Epithelial cell of prostate (primary cell): Measurements from ENCODE around the gene CYP4A11.
"Not testable (repeated sequence)": the region's sequence is repeated elsewhere in the genome, so short reads cannot be mapped to it uniquely, and the experiment has no call there.

Experiments
- DNase-seq: peaks from one replicate; pipeline ENCODE4 v3.0.0-alpha.2; 2011; ENCODE audit warnings: low read depth, low spot score
- H3K27ac ChIP-seq: fragments of 450-650 bp; 2 replicates; pipeline ENCODE4 v1.5.1; 2017; ENCODE audit warnings: mild to moderate bottlenecking

CYP4A11 gene, protein sequence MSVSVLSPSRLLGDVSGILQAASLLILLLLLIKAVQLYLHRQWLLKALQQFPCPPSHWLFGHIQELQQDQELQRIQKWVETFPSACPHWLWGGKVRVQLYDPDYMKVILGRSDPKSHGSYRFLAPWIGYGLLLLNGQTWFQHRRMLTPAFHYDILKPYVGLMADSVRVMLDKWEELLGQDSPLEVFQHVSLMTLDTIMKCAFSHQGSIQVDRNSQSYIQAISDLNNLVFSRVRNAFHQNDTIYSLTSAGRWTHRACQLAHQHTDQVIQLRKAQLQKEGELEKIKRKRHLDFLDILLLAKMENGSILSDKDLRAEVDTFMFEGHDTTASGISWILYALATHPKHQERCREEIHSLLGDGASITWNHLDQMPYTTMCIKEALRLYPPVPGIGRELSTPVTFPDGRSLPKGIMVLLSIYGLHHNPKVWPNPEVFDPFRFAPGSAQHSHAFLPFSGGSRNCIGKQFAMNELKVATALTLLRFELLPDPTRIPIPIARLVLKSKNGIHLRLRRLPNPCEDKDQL

DNA sequence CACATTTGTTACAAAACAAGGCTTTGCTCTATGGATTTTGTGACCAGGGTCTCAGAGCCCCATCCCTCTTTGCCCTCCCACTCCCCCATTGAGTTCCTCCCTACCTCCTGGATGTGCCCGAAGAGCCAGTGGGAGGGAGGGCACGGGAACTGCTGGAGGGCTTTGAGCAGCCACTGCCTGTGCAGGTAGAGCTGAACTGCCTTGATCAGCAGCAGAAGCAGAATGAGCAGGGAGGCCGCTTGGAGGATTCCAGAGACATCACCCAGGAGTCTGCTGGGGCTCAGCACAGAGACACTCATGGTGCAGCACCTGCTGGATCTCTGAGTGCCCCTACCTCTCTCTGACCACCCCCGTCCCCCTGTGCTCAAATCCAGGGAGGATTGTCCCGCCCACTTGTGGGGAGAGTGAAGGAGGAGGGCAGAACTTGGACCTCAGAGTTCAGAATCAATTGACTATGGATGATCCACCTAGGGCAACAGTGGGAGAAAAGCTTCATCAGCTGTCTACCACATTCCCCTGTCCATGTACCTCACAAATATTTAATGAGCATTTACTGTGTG is at the start of gene CYP4A11:
CYP4A11 (minus strand) TSS at position 342 of the 560 bp plus-strand sequence; CDS start at position 299, 43 bp downstream.
- DNase-seq = no peak
- H3K27ac ChIP-seq = no peak within 1 kb of the TSS

DNA sequence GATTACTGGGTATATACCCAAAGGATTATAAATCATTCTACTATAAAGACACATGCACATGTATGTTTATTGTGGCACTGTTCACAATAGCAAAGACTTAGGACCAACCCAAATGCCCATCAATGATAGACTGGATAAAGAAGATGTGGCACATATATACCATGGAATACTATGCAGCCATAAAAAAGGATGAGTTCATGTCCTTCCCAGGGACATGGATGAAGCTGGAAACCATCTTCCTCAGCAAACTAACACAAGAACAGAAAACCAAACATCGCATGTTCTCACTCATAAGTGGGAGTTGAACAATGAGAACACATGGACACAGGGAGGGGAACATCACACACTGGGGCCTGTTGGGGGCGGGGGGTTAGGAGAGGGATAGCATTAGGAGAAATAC is 49.3 kb upstream of the CYP4A11 start:
- not testable (repeated sequence) for DNase-seq

DNA sequence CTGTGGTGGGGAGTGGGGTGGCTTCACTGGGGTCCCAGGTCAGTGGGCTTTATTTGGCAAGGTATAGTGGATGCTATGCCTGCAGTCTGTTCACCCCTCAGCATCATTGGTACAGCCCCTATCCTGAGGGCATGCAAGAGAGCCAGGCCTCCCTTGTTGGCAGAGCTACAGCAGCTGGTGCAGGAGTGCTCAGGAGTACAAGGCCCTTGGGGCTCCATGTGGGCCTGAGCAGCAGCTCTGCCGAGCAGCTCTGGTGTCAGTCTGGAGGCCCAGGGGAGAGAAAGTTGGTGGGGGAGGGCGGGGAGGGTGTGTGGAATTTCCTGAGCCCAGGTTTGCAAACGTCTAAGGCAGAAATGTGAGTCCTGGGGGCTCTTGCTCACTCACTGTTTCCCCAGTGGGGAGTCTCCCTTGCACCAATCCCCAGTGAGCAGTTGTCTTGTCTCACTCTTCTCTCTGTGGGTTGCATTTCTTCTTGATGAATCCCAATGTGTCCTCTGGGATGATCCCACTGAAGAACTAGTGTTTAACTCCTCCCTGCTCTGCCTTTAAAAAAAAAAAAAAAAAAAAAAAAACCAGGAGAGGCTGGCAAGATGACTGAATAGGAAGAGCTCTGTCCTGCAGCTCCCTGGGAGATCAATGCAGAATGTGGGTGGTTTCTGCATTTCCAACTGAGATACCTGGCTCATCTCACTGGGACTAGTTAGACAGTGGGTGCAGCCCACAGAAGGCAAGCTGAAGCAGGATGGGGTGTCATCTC is 42.7 kb upstream of the CYP4A11 start:
- no peak overlapping the region for H3K27ac ChIP-seq
- DNase-seq = no peak

More for the DNA sequence above, 49.3 kb upstream of the CYP4A11 start:
- H3K27ac ChIP-seq = not testable (repeated sequence)

DNA sequence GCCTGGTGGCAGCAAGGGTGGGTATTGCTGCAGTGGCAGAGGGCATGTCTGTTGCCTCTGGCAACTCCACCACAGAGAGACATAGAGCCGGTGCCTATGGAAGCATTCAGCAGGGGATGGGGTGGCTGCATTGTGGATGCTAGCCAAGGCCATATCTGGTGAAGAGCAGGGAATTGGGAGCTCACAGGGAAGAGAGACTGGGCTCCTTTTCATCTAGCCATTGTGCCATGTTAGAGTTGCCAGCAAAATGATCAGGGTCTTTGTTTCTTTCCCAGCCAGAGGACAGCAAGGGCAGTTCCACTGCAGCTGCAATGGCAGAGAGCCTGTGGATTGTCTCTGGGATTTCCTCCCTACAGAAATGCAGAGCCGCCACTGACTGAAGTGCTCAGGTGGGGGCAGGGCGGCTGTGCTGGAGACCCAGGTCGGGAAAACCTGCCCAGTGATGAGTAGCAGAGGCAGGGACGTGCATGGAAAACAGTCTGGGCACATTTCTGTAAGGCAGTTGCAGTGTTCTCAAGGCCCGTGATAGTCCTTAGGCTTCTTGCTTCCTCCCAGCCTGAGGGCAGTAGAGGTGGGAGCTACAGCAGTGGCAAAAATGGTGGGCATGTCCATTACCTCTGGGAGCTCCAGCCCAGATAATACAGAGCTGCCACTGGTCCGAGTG is 42.0 kb upstream of the CYP4A11 start:
- H3K27ac ChIP-seq = no peak overlapping the region
- no peak for DNase-seq

DNA sequence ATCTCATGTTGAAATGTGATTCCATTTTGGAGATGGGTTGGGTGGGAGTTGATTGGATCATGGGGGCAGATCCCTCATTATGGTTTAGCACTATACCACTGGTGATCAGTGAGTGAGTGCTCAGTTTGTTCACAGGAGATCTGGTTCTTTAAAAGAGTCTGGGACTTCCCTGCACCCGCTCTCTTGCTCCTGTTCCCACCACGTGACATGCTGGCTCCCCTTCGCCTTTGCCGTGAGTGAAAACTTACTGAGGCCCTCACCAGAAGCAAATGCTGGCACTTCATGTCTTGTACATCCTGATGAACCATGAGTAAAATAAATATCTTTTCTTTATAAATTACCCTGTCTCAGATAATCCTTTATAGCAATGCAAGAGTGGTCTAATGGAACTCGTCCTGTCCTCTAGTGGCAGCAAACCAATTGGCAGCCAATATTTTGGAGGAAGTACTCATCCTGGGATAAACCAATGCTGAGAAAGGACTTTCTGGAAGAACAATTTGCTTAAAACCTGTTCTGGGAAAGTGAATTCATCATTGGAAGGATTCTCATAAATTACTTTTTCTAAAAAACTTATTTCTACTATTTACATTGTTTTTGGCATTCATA is 27.8 kb upstream of the CYP4A11 start:
- no peak for DNase-seq
- no peak overlapping the region for H3K27ac ChIP-seq

DNA sequence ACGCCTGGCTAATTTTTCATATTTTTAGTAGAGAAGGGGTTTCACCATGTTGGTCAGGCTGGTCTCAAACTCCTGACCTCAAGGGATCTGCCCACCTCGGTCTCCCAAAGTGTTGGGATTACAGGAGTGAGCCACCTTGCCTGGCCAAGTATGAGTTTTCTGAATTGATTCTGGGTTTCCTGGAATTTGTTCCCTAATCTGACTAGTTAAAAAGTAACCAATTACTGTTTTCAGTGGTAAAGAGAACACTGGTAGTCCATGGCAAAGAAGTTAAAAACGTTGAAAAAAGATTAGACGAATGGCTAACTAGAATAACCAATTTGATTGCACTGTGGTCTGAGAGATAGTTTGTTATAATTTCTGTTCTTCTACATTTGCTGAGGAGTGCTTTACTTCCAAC is 21.0 kb upstream of the CYP4A11 start:
- DNase-seq, H3K27ac ChIP-seq: not testable (repeated sequence)

DNA sequence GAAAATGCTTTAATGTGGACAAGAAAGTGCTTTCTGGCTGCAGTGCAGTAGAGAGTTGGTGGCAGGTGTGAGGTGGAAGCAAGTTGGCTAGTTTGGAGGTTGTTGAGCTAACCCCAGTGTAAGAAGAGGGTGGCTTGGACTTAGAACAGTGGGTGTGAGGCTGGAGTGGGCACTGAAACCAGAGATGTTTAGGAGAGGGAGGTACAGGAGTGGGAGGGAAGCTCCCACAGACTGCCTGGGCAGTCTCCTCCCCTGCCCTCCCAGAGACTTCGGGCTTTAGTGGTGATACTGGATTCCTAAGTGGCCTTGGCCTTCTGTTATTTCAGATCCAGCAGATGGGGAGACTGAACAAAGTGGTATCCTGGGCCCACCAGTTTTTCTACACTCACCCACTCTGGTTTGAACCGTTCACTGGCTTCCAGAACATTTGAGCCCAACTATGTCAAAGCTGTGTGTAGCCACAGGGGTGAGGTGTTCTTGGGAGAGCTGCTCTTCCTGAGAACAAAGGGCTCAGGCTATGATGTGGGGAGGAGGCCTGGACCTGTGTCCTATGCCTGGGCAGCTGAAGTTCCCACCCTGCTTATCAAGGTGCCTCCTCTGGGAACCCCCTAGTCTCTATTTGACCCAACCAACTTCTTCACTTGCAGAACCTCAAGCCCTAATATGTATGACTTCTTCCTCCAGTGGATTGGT is 19.9 kb upstream of the CYP4A11 start:
- H3K27ac ChIP-seq = no peak overlapping the region
- DNase-seq = no peak

DNA sequence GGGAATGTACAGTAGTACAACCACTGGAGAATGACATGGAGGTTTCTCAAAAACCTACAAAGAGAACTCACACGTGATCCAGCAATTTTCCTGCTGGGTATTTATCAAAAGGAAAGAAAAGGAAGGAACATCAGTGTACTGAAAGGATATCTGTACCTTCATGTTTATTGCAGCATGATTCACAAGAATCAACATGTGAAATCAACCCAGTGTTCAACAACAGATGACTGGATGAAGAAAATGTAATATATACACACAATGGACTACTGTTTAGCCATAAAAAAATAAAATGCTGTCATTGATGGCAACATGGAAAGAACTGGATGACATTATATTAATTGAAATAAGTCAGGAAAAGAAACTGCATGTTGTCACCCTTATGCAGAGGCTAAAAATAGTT is 19.0 kb upstream of the CYP4A11 start:
- DNase-seq = peak; percentile 14
- H3K27ac ChIP-seq = no peak overlapping the region

DNA sequence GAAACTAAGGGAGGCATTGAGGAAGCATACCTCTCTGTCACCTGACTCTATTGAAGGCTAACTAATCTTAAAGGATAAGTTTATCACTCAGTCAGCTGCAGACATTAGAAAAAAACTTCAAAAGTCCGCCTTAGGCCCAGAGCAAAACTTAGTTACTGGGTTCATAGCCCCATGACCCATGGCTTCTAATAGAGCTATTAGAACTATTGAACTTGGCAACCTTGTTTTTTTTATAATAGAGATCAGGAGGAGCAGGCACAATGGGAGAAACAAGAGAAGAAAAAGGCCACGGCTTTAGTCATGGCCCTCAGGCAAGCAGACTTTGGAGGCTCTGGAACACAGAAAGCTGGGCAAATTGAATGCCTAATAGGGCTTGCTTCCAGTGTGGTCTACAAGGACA is 13.8 kb upstream of the CYP4A11 start:
- H3K27ac ChIP-seq, DNase-seq: not testable (repeated sequence)

DNA sequence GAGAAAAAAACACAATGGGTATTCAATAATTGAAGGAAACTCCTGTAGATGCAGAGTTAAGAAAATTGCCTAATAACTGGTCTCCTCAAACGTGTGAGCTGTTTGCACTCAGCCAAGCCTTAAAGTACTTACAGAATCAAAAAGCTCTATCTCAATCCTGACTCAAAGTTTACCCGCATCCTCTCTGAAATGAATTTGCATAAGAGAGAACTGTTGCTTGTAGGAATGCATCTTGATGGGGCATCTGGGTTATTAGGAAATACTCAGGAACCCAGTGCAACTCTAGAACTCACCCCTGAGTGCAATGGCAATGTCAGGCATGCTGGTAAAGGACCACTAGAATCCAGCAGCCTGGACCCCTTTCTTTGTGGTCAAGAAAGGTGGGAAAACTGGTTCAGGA is 12.6 kb upstream of the CYP4A11 start:
- not testable (repeated sequence) for H3K27ac ChIP-seq, DNase-seq

DNA sequence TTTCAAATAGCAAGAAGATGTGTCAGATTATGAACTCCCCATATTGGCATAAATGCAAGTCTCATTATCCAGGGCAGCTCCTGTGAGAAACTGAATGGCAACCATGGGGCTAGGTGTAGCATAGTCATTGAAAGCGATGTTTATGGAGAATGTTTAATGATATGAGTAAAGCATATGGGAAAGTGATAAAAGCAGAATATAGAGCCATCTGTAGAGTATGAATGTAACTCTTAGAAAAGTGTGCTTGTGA is 8.1 kb upstream of the CYP4A11 start:
- H3K27ac ChIP-seq, DNase-seq: not testable (repeated sequence)

DNA sequence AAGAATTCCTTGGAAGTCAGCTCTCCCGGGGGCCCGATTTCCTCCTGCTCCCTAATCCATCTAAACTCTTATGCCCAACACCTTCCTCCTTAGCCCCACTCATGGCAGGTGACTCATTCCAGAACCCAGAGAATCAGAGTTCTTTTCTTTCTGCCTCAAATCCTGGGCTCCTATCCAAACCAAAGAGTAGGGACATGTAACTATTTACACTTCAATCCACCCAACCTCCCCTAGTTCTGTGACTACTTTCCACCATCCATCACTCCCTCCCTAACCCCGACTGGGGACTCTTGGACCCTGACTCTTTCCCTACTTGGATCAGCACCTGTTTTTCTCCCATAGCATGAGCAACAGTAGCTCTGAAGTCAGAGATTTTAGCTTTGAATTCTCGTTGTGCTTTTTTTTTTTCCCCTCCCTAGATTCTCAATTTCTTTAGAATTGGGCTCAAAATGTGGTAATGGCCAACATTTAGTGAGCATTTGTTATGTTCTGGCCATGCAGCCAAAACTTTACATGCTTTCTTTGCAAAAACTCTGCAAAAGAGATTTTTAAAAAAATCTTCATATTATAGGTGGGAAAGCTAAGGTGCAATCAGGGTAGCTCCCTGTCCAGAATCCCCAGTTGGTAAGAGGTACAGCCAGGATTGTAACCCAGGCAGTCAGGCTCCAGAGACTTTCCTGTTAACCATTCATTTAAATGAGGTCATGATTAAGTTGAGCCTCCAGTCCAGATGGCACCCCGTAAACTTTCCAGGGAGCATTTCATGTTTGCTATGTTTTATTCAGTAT is 7.5 kb upstream of the CYP4A11 start:
- no peak for DNase-seq
- H3K27ac ChIP-seq = no peak overlapping the region

DNA sequence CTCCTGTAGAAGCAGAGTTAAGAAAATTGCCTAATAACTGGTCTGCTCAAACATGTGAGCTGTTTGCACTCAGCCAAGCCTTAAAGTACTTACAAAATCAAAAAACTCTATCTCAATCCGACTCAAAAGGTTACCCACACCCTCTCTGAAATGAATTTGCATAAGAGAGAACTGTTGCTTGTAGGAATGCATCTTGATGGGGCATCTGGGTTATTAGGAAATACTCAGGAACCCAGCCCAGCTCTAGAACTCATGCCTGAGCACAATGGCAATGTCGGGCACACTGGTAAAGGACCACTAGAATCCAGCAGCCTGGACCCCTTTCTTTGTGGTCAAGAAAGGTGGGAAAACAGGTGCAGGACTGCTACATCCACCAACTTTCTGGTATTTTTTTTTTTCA is 6.4 kb upstream of the CYP4A11 start:
- not testable (repeated sequence) for H3K27ac ChIP-seq, DNase-seq

DNA sequence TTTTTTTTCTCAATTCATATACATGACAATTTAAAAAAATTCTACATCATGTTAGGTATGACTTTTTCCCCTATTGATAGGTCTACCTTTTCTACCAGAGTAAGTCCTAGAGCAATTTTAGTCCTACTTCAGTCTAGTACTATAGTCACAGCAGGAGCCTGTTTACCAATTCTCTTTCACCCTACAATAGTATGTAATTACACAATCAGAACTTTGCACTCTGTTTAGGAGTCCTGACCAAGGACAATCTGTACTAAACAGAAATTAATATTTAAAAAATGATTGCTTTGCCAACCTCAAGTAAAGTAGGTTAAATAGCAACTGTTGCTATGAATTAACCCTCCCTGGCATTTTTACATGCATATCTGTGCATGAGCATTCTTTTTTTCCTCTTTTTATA is 810 bp upstream of the CYP4A11 start:
- no peak for DNase-seq
- no peak overlapping the region for H3K27ac ChIP-seq

DNA sequence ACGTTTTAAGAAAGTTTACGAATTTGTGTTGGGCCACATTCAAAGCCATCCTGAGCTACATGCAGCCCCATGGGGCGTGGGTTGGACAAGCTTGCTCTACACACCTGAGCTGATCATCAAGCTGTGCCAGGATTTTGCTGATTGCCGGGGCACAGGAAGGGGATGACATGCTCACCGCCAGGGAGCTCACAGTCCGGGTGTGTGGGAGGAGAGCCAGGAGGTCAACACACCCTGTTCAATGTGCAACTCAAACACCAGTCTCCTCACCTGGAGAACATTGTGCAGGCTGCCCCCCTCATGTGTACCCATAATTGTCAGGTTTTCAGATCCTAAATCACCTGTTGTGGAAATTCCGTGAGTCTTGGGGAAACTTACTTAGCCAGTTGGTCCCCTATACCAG is 969 bp downstream of the CYP4A11 start:
- H3K27ac ChIP-seq = no peak overlapping the region
- DNase-seq = no peak

DNA sequence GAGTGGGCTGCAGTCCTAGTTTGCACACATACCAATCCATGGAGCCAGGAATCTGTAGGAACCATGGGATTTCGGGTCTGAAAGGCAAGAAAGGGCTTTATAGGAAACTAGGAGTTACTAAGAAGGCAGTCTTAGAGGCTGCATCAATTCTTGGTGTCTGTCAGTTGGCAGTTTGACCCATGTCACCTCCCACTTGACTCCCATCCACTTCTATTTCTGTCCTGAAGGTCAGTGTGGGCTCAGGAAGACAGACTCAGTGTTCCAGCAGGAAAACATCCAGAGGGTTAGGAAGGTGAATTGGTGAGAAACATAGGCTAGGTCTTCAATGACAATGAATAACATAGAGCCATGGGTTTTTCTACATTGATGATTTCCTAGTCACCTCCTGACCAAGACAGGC is 4.0 kb downstream of the CYP4A11 start:
- no peak overlapping the region for H3K27ac ChIP-seq
- DNase-seq = no peak

DNA sequence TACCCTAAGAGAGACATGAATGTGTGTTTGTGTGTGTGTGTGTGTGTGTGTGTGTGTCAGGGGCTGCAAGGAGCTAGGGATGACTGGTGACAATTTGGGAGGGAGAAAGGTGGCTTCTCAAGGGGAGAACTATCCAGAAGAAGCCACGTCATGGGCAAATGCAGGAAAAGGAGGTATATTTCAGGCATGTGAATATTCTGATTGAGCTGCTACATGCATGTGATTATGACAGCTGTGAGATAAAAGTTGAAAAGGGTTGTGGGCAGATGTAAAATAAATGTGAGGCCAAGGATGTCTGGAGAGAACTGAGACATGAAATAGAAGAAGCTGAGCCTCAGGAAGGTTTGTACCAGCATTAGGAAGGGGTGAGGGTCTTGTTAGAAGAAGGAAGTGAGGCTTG is 4.5 kb downstream of the CYP4A11 start:
- no peak overlapping the region for H3K27ac ChIP-seq
- no peak for DNase-seq

DNA sequence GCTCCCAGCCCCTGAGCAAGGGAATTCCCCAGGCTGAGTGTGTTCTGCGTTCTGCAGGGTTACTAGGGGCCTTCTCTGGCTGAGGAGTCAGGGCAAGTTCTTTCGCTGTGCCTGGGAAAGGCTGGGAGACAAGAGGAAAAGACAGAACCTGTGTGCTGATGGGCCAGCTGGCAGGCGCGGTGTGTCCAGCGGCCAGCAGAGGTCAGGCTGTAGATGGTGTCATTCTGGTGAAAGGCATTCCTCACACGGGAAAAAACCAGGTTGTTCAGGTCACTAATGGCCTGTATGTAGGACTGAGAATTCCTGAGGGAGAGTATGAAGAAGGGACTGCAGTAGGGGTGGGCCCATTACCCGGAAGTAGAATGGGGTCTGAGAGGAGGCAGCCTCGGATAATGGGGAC is 6.4 kb downstream of the CYP4A11 start:
- not testable (repeated sequence) for DNase-seq, H3K27ac ChIP-seq

DNA sequence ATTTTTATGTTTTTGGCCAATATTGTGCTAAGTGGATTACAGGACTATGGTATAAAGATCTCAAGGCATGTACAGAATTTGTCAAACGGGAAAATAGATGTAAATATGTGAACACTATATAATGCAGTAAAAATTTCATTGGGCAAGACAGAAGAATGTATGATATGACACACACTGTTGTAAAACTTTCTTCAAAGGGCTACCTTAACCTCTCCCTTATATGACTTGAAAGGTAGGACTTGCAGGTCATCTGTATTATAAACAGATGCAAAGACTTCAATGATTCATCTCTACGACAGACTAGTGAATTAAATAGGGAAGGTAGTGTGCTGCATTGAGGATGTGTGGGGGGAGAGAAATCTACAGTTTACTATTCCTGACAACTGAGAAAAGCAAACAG is 9.3 kb downstream of the CYP4A11 start:
- H3K27ac ChIP-seq, DNase-seq: not testable (repeated sequence)
